Stimulated activated CD4-positive, alpha-beta T cell treated with anti-CD3 and anti-CD28 coated beads, Interleukin-1b, Interleukin-23, amount 100 ng/mL, for 24 hours (primary cell): ENCODE measurements around the gene DPEP2.
"Not testable (repeated sequence)": the region's sequence is repeated elsewhere in the genome, so short reads cannot be mapped to it uniquely, and the experiment has no call there.

Source experiments
- DNase-seq, 4 experiments: peaks; one replicate each; pipeline ENCODE4 v3.0.0-alpha.2; 2020; ENCODE audit warnings: low read depth in 4 of 4, low spot score in 1 of 4

Gene DPEP2

DNA sequence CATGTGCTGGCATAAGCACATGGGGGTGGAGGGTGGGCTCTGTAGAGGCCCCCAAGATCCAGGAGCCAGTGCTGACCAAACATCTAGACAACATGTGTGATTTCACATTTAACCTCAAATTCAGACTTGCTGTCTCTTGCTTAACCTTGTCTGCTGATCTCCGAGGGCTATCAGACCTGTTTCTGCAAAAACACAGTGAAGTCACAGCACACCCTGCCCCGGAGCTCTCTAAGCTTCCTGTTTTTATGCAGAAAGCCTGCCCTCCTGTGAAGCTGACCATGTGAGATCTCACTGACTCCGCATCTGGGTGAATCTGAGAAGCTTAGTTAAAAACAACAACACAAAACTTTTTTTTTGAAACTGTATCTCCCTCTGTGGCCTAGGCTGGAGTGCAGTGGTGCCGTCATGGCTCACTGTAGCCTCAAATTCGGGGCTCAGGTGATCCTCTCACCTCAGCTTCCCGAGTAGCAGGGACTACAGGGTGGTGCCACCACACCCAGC, 6.6 kb upstream of the DPEP2 start:
- no peak for DNase-seq

DNA sequence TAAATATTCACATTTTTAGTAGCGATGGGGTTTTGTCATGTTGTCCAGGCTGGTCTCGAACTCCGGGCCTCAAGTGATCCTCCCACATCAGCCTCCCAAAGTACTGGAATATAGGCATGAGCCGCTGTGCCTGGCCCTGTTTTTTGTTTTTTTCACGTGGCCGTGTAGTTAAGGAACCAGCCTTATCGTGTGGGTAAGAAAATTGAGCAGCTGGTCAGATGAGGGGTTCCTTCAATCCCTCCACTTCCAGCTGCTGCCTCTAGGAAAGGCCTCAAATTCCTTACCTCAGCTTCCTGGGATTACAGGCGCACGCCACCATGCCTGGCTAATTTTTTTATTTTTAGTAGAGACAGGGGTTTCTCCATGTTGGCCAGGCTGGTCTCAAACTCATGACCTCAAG, 5.9 kb upstream of the DPEP2 start:
- DNase-seq, result no peak

GRCh38 chr16:68003031-68003430, 3.7 kb upstream of the DPEP2 start:
- no peak for DNase-seq

- DNase-seq, result no peak
Measured at GRCh38 chr16:68000450-68000849, 1.2 kb upstream of the DPEP2 start.

GRCh38 chr16:67999985-68000384, 701 bp upstream of the DPEP2 start:
- DNase-seq, result no peak

DNA sequence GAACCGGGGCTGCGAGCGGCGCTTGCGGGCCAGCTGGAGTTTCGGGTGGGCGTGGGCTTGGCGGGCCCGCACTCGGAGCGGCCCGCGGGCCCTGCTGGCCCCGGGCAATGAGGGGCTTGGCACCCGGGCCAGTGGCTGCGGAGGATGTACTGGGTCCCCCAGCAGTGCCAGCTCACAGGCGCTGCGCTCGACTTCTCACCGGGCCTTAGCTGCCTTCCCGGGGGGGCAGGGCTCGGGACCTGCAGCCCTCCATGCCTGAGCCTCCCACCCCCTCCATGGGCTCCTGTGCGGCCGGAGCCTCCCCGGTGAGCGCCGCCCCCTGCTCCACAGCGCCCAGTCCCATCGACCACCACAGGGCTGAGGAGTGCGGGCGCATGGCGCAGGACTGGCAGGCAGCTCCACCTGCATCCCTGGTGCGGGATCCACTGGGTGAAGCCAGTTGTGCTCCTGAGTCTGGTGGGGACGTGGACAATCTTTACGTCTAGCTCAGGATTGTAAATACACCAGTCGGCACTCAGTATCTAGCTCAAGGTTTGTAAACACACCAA, 979 bp downstream of the DPEP2 start:
- not testable (repeated sequence) for DNase-seq

DNA sequence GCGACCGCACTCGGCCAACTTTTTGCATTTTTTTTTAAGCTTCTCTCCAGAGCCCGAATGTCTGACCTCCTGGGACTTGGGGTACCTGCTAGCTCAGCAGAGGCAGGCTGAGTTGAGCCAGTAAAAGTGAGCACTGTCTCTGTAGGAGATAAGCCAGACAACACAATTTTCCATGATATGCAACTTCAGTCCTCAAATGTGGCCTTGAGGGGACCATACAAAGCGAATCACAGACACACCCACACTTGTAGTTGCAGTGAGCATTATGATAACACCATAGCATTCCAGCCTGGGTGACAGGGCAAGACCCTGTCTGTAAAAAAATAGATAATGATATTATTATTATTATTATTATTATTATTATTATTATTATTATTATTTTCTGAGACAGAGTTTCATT, 2.6 kb downstream of the DPEP2 start:
- DNase-seq, result no peak

DNA sequence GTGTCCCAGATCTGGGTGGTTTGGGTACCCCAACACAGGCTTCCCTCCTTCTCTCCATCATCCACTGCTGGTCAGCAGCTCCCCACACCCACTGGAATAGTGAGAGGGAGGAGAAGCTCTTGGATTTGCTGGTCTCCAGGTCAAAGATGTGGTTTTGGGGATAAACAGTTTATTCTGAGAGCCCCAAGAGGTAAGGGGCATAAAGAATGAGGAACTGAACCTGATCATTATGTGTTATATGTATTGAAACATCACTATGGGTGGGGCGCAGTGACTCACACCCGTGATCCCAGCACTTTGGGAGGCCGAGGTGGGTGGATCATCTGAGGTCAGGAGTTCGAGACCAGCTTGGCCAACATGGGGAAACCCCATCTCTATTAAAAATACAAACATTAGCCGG, 3.9 kb downstream of the DPEP2 start:
- no peak for DNase-seq

DNA sequence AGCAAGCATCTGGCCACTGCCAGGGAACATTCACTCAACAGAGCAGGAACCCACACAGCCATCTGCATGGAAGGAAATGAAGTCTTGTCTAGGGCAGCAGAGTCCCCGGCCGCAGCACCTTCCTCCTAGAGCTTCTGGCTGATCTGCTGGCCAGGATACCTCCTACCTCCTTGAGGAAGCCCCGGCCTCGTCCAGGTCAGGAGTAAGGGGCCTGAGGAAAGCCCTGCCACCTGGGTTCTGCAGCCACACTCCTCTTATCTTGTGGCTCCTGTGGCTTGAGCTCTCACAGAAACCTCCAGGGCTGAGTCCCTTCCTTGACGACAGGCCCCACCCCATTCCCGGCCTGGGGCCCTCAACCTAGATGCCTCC, 5.3 kb downstream of the DPEP2 start:
- not testable (repeated sequence) for DNase-seq

- DNase-seq, result peak; percentile 53 to 78 (median 73)
Measured at GRCh38 chr16:67993207-67994039, 5.9 kb downstream of the DPEP2 start.

- DNase-seq, result no peak
Measured at GRCh38 chr16:67992661-67993206, 6.5 kb downstream of the DPEP2 start.

GRCh38 chr16:67990018-67990386, 9.3 kb downstream of the DPEP2 start:
- DNase-seq, result no peak

DNA sequence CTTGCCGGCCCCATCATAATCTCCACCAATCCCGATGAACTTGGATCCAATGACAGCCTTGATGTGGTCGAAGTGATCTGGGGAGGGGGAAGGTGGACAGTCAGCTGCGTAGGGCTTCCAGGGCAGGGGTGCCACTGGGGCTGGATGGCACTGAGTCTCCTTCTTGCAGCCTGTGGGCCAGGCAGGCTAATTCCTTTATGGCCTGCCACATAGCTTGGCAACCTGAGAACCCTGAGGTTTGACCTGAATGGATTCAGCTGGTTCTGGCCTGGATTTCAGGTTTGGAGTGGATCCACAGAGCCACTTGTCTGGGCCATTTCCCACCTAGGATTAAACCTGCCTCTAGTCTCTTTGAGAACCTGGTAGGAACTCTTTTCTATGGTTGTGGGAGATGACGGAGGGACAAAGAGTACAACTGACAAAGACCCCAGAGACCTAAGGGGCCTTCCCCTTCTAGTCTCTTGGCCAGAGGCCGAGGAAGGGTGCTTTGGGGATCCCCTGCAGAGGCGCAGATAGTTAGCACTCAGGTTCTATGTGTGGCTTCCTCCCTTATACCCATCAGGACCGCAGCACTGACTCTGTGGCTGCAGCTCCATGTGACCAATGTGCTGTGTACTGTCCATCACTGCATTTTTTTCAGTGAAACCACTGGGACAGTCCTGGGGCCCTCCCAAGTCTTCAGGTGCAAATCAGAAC, 9.8 kb downstream of the DPEP2 start:
- DNase-seq, result no peak

DNA sequence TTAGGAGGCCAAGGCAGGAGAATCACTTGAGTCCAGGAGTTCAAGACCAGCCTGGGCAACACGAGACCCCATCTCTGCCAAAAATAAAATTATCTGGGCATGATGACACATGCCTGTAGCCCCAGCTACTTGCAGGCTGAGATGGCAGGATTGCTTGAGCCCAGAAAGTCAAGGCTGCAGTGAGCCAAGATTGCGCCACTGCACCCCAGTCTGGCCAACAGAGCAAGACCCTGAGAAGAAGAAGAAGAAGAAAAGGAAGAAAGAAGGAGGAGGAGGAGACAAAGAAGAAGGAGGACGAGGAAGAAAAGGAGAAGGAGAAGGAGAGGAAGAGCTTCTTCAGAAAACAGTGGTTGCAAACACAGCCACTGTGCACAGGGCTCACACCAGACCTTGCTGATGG, 10.6 kb downstream of the DPEP2 start:
- DNase-seq, result no peak

- no peak for DNase-seq
Measured at GRCh38 chr16:67987460-67988160, 11.7 kb downstream of the DPEP2 start.

GRCh38 chr16:67986949-67987348, 12.3 kb downstream of the DPEP2 start:
- no peak for DNase-seq

DNA sequence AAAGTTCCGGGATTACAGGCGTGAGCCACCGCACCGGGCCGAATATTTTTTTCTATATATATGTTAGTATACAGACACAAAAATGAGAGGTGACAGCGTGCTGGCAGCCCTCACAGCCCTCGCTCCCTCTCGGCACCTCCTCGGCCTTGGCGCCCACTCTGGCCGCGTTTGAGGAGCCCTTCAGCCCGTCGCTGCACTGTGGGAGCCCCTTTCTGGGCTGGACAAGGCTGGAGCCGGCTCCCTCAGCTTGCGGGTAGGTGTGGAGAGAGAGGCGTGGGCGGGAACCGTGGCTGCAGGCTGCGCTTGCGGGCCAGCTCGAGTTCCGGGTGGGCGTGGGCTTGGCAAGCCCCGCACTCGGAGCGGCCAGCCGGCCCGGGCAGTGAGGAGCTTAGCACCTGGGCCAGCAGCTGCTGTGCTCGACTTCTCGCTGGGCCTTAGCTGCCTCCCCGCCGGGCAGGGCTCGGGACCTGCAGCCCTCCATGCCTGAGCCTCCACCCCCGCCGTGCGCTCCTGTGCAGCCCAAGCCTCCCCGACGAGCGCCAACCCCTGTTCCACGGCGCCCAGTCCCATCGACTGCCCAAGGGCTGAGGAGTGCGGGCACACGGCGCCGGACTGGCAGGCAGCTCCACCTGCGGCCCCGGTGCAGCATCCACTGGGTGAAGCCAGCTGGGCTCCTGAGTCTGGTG, 17.1 kb downstream of the DPEP2 start:
- DNase-seq, result no peak

GRCh38 chr16:67979955-67980678, 19.2 kb downstream of the DPEP2 start, which contains the start of gene DPEP3:
DPEP3 (minus strand) TSS chr16:67980499; CDS start chr16:67980380, 119 bp downstream.
- no peak for DNase-seq

GRCh38 chr16:67977469-67978227, 21.6 kb downstream of the DPEP2 start:
- no peak for DNase-seq
